Measurements from ENCODE around the gene NASP. TPM values are rescaled to one million over a fixed set of nuclear protein-coding genes. Genes with fewer than 3 reads are reported as not detected.

Gene NASP
- total and polyA plus RNA-seq, 2 of the 13 experiments (the other 11 are each of a cell fraction or from before 2014, with no cell fraction given), result 132 to 256 TPM

GRCh38 chr1:45583666-45584350 is at the start of gene NASP (continued):
- TF ChIP-seq ZNF564 (CRISPR knock-in tag; IDR thresholded peaks at IDR 0.05), result no peak
- peak; percentile 87 for TF ChIP-seq HOXA9 (CRISPR knock-in tag; IDR thresholded peaks at IDR 0.05; ENCODE audit: borderline replicate concordance)
- TF ChIP-seq ZNF703 (CRISPR knock-in tag; IDR thresholded peaks at IDR 0.05; ENCODE audit: borderline replicate concordance), result no peak
- TF ChIP-seq HOXA7 (CRISPR knock-in tag; IDR thresholded peaks at IDR 0.05), result no peak
- TF ChIP-seq PRDM4 (CRISPR knock-in tag; IDR thresholded peaks at IDR 0.05; ENCODE audit: borderline replicate concordance), result no peak
- TF ChIP-seq, protein P1, sequence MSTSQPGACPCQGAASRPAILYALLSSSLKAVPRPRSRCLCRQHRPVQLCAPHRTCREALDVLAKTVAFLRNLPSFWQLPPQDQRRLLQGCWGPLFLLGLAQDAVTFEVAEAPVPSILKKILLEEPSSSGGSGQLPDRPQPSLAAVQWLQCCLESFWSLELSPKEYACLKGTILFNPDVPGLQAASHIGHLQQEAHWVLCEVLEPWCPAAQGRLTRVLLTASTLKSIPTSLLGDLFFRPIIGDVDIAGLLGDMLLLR (CRISPR knock-in tag; IDR thresholded peaks at IDR 0.05), result no peak; the same call in 1 of the 2 replicates
- TF ChIP-seq NRL (CRISPR knock-in tag; IDR thresholded peaks at IDR 0.05; ENCODE audit: borderline replicate concordance), result no peak; the same call in 1 of the 2 replicates
- TF ChIP-seq FOXA3 (CRISPR knock-in tag; IDR thresholded peaks at IDR 0.05), result no peak
- TF ChIP-seq STAT5B (CRISPR knock-in tag; IDR thresholded peaks at IDR 0.05), result no peak
- TF ChIP-seq CREB1 (IDR thresholded peaks at IDR 0.05), result no peak
- peak; percentile 96 for TF ChIP-seq CREB1 (CRISPR knock-in tag; IDR thresholded peaks at IDR 0.05)
- TF ChIP-seq NCOA1 (CRISPR knock-in tag; IDR thresholded peaks at IDR 0.05), result no peak
- TF ChIP-seq FOXO1 (CRISPR knock-in tag; IDR thresholded peaks at IDR 0.05), result no peak
- TF ChIP-seq BORCS8-MEF2B (CRISPR knock-in tag; IDR thresholded peaks at IDR 0.05), result no peak; the same call in 1 of the 2 replicates
- TF ChIP-seq ZNF343 (CRISPR knock-in tag; IDR thresholded peaks at IDR 0.05), result no peak
- TF ChIP-seq ATAD3A (CRISPR knock-in tag; IDR thresholded peaks at IDR 0.05), result no peak
- TF ChIP-seq, protein P2, sequence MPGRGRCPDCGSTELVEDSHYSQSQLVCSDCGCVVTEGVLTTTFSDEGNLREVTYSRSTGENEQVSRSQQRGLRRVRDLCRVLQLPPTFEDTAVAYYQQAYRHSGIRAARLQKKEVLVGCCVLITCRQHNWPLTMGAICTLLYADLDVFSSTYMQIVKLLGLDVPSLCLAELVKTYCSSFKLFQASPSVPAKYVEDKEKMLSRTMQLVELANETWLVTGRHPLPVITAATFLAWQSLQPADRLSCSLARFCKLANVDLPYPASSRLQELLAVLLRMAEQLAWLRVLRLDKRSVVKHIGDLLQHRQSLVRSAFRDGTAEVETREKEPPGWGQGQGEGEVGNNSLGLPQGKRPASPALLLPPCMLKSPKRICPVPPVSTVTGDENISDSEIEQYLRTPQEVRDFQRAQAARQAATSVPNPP (CRISPR knock-in tag; IDR thresholded peaks at IDR 0.05), result no peak
- TF ChIP-seq ZNF496 (CRISPR knock-in tag; IDR thresholded peaks at IDR 0.05; ENCODE audit: insufficient replicate concordance), result no peak
- TF ChIP-seq CBX1 (IDR thresholded peaks at IDR 0.05; ENCODE audit: low read depth), result no peak
- no peak for TF ChIP-seq ZNF549 (CRISPR knock-in tag; IDR thresholded peaks at IDR 0.05)
- 0 out of 2 replicates have a peak, but pooled peaks have one; percentile 50 for TF ChIP-seq GTF2F1 (IDR thresholded peaks at IDR 0.05; ENCODE audit: low read length)
- TF ChIP-seq TIGD3 (CRISPR knock-in tag; IDR thresholded peaks at IDR 0.05; ENCODE audit: borderline replicate concordance), result no peak
- TF ChIP-seq ZNF30 (CRISPR knock-in tag; IDR thresholded peaks at IDR 0.05), result no peak
- TF ChIP-seq ZNF383 (CRISPR knock-in tag; IDR thresholded peaks at IDR 0.05; ENCODE audit: borderline replicate concordance), result no peak
- TF ChIP-seq ADNP (CRISPR knock-in tag; IDR thresholded peaks at IDR 0.05), result no peak
- TF ChIP-seq KMT2A (CRISPR knock-in tag; IDR thresholded peaks at IDR 0.05), result peak; percentile 28; the same call in 1 of the 2 replicates
- 0 out of 2 replicates have a peak, but pooled peaks have one; percentile 24 for TF ChIP-seq MYC (CRISPR knock-in tag; IDR thresholded peaks at IDR 0.05; ENCODE audit: borderline replicate concordance)

All from HepG2 (cell line).